Measurements from ENCODE around the gene MYO3B.

Gene MYO3B

DNA sequence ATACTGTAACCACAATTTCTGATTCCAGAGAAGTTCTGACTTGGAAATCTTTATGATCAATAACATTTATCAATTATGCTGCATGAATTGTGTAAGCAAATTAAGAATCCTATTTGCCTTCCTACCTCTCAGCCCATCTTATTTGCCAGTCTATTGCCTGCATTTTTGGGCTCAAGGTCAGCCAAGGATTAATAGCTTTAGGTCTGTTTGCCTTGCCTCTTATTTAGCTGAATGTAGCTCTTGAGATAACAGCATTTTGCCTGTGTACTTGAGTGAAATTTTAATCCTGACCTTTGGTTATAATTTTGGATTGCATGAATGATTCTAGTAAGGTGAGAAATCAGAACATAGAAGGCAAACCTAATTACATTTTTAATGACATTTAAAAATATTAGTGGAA is 51.2 kb downstream of the MYO3B start:
- no peak for DNase-seq (ENCODE audit: low read depth in 1 of 2, low spot score in 1 of 2)

DNA sequence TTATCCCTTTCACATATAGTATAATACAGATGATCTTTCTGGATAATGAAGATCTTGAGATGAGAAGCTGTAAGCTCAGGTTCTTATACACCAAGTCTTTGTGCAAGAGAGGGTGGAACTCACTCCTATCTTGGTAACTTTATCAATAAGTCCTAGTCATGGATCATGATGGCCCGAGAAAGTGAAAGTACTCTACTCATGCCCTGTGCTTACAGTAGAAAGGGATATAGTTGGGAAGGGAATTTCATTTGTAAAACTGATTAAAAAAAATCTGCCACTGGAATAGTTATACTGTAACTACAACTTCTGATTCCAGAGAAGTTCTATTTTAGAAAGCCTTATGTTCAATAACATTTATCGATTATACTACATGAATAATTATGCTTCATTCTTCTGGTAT is 51.8 kb downstream of the MYO3B start:
- no peak for DNase-seq (ENCODE audit: low read depth in 1 of 2, low spot score in 1 of 2)

DNA sequence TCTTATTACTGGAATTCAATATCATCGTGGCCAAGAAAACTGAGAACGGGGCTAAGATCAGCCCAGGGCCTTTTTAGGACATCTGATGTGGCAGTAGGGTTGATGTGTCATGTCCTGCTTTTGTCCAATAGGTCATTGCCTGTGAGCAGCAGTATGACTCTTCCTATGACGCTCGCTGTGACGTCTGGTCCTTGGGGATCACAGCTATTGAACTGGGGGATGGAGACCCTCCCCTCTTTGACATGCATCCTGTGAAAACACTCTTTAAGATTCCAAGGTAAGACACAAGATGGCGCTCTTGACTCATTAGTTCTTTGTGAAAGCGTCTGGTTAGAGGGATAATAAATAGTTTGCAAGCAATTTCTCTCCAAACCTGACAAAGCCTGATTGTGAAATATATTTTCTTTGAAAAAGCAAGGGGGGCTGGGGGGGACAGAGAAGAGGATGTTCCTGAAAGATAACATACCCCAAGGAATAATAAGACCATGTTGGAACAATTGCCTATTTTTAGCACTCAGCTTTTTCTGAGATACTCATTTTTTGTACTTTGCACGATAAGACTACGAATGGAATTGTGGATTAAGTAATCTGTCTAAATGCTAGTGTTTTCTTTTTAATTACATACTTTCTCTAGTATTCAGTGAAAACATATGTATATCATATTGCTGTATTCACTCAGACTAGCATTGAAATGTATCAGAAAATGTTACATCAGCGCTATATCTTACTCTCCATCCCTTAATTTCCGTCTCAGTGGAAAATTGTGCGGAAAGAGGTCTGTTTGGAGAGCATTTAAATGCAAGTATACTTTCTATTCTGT is 58.1 kb downstream of the MYO3B start:
- DNase-seq (ENCODE audit: low read depth in 1 of 2, low spot score in 1 of 2): no peak

DNA sequence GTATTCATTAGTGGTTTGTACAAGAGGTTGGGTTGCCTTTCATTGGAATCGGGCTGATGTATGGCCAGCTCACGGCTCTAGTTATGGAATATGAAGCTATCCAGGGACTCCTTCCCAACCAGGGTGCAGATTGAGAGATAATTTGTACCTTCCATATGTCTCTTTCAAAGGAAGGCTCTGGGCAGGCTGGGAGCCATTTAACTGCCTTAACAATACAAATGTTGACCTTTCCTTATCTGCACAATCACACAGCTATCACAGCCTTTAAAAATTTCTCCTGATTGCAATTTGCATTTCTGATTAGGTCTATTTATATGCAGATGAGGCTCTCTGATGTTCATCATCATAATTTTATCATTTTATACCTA is 58.7 kb downstream of the MYO3B start:
- no peak for DNase-seq (ENCODE audit: low read depth in 1 of 2, low spot score in 1 of 2)

DNA sequence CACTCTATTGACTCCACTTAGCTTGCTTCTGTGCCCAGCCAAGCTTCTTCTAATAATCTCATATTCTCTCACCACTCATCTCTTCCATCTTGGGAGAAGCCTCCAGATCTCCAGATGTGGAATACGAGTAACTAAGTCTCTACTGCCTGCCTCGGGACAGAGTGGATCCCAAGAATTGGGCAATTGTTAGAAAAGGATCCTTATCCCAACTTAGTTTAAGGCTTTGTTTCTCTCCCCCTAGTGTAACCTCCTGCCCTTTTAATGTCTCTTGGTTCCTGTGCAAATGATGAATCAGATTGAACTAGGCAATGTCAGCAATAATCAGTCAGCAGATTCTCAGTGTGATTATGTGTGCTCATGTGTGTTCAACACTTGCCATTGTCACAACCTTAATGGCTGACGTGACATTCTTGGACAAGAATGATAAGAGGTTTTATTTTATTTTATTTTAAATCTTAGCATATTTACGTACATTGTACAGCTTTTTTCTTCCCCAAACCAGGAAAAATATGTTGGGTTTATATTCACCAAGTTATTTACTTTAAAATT is 59.7 kb downstream of the MYO3B start:
- no peak for DNase-seq (ENCODE audit: low read depth in 1 of 2, low spot score in 1 of 2)

DNA sequence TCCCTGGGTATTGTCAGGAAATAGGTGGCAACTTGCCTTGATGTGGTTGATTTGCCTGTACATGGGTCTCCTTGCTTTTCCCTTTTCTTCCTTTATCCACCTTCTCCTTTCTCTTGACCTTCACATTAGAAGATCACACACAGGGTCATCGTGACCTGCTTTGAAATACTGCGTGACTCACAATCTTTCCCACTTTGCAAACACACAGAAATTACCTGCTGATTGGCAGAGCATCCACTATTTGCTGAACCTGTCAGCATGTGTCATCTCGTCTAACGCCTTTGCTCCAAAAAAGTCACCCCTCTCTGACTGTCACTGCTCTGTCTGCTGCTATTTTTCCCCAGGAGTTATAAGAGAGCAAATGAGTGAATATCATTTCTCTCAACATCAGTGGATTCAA is 60.8 kb downstream of the MYO3B start:
- no peak for DNase-seq (ENCODE audit: low read depth in 1 of 2, low spot score in 1 of 2)

DNA sequence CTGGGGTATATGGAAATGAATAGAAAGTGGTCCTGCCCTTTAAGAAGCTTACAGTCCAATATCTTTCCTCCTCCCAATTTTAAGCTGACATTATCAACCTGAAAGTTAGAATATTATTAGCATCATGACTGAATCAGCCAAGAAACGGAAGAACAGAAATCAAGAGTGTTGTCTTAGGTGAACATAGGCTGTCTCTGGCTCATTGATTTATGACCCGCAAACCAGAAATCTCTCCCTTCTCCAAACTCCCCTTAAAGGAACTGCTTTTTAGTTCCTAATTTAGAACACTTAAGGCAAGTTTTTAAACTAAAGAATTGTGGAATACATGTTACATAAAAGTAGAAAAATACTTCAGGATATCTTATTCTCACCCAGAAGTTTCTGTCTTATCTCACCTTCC is 62.7 kb downstream of the MYO3B start:
- no peak for DNase-seq (ENCODE audit: low read depth in 1 of 2, low spot score in 1 of 2)

DNA sequence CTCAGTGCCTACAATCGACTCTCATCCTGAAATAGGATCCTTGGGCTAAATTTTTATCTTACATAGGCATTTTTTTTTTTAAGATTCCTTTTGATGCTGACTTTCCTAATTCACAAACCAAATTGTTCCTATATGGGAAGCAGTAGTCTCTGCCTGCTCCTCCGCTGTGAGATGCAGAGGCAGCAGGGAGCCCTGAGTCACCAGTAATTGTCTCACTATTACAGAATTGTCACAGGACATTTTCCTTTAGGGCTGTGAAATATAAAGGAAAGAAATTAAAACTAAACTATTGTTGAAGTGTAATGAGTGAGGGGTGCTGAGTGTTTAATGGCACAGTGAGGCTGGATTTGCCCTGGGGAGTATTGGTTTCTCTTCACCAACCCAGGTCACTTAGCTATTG is 63.8 kb downstream of the MYO3B start:
- no peak for DNase-seq (ENCODE audit: low read depth in 1 of 2, low spot score in 1 of 2)

DNA sequence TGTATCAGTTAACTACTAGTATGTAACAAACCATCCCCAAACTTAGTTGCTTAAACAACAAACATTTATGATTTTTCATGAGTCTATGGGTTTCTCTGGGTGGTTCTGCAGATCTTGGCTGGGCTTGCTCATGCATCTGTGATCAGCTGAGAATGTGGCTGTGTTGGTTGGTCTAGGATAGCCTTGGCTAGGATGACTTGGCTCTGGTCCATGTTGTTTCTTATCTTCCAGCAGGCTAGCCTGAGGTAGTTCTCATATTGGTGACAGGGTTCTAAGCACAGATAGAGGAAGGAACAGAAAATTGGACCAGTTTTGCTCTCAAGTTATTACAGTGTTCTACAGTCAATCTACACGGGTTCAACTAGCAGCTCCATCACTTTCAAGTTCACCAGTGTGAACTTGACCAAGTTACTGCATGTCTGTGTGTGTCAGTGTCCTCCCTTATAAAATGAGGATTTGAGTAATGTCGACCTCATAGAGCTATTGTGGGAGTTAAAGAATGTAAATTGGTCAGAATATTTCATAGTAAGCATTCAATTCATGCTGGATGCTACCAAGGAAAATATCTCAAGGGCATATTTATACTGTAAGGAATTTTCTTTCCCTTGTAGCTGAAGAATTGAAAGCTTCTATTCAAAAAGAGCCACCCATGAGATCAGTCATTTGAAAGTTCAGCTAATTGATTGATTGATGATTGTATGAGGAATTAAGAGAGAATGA is 65.3 kb downstream of the MYO3B start:
- DNase-seq (ENCODE audit: low read depth in 1 of 2, low spot score in 1 of 2): no peak

DNA sequence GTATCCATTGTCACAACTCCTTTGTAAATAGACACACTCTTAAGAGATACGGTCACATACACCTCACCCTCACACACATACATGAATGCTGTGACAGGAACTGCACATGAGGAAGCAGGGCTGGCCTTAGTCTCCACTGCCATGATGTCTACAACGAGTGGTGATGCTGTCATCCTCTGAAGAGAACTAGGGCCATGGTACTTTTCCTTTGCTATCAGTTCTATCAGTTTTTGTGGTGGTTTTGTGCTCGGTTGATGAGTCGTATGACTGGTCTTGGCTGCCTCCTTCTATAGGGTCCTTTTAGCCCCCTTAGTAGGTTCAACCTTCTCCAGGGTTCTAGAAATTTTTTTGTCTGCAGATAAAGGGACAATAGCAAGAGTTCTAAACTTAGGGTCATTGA is 66.0 kb downstream of the MYO3B start:
- DNase-seq (ENCODE audit: low read depth in 1 of 2, low spot score in 1 of 2): no peak

DNA sequence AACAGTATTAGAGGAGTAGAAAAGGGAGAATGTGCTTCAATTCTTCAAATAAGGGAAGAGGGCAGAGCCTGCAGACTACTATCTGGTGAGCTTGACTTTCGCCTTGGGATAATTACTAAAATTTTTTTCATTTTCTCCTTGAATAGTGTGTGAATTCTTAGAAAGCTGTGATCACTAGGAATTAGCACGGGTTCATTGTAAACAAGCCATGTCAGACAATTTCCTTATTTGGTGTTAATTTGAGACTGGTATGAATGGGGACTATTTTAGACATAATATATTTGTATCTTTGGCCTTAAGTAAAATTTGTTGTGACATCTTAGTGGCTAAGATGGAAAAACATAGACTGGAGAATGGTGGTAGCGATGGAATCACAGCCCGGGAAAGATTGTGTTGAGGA is 66.6 kb downstream of the MYO3B start:
- DNase-seq (ENCODE audit: low read depth in 1 of 2, low spot score in 1 of 2): no peak

DNA sequence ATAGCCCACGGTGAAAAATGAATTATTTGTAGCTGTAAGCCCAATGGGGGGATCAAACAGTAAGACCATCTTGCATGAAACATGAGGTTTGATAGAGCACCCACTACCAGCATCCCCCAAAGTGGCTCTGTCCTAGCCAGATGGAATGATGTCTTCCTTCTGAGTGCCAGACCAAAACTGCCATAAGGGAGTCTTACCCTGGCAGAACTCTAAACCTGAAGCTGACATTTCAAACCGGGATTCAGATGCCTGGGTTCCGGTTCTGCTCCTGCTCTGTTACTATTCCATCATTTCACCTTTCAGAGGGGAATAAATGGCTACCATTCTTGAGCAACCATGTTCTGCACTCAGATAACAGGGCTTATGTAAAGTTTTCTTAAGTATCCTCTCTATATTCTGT is 67.4 kb downstream of the MYO3B start:
- DNase-seq (ENCODE audit: low read depth in 1 of 2, low spot score in 1 of 2): no peak

DNA sequence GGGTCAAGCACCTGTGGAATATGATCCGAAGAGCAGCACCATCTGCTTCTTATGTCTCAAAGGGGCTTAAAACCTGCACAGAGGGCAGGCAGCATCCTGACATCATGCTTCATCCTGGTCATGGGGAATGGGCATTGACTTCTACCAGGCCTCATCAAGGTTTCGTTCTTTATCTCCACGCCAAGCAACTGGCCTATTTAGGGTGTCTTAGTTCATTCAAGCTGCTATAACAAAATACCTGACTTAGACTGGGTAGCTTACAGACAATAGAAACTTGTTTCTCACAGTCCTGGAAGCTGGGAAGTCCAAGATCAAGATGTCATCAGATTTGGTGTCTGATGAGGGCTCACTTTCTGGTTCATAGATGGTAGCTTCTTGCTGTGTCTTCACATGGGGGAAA is 69.4 kb downstream of the MYO3B start:
- no peak for DNase-seq (ENCODE audit: low read depth in 1 of 2, low spot score in 1 of 2)

DNA sequence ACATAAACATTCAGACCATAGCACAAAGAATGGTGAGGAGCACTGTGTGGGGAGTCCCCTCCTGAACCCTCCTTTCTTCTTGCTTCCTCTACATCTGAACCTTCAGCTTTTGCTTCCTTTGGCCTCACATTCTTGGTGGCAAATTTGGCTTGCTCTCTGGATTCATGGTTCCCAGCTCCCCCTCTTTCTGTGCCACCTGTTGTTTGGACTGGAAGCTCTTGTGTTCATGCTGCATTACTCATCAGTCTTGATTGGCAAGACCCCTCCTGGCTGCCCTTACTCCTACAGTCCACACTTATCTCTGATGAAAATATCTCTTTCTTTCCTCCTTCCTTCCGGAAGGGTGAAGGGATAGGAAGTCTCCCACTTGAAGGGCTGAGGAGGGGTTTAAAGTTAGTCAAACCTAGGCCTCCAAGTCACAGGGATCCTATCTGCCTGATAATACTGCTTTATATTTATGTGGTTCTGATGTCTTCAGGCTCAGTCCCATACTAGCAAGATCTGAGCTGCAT is 70.0 kb downstream of the MYO3B start:
- DNase-seq (ENCODE audit: low read depth in 1 of 2, low spot score in 1 of 2): no peak

DNA sequence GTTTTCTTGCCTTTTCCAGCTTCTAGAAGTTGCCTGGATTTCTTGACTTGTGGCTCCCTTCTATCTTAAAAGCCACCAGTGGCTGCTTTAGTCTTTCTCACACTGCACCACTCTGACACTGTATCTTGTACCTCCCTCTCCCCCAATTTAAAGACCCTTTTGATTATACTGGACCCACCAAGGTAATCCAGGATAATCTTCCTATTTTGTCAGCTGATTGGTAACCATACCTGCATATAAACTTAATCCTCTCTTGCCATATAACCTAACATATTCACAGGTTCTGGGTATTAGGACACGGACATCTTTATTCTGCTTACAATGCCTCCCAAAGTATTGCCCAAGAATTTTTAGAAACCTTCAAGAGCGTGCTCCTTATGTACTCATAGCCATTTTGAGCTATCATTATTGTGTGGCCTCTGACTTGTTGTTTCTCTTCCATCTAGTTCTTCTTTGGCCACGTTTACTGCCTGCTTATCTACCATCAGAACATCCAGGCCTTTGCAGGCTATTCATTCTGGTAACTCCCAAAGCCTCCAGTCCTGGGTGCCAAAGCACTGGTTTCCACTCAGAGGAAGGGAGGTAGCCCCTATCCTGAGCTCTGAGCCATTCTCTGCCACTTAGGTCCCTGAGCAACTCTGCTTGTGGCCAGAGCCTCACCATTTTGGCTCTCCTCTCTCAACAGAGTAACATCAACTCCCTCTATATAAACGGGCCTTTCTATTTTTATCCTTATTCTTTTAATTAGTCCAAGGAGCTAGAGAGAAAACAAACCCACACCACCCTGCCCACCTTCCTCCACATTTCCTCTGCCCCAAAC is 70.8 kb downstream of the MYO3B start:
- no peak for DNase-seq (ENCODE audit: low read depth in 1 of 2, low spot score in 1 of 2)

DNA sequence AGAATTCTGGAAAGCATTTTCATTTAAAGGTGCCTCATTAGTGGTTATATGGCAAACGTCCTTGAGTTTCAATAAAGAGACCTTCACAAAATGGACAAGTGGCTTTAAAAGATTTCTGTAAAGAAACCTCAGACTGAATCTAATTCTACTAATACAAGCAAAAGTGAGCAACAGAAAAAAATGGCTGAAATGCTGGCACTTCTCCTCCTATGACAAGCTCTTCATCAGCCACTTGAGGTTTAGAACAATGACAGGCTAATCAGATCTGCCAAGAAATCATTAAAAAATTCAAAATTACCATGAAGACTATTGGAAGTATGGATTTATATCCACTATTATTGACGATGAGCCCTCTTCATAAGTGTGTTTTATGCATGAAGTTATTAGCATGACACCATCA is 71.8 kb downstream of the MYO3B start:
- DNase-seq (ENCODE audit: low read depth in 1 of 2, low spot score in 1 of 2): no peak

DNA sequence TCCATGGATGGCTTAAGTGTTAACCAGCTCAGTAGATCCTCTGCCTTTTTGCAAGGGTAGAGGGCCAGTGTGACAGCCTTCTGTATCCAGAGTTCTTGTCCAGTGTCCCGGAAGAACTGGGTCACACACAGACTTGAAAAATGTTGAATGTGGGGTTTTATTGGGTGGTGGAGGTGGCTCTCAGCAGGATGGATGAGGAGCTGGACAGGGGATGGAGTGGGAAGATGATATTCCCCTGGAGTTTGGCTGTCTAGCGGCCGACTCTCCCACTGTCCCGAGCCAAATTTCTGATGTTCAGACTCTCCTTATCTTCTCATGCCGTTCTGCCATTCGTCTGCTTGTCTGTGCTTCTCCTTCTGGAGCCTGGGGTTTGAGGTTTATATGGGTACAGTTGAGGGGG is 72.6 kb downstream of the MYO3B start:
- no peak for DNase-seq (ENCODE audit: low read depth in 1 of 2, low spot score in 1 of 2)

DNA sequence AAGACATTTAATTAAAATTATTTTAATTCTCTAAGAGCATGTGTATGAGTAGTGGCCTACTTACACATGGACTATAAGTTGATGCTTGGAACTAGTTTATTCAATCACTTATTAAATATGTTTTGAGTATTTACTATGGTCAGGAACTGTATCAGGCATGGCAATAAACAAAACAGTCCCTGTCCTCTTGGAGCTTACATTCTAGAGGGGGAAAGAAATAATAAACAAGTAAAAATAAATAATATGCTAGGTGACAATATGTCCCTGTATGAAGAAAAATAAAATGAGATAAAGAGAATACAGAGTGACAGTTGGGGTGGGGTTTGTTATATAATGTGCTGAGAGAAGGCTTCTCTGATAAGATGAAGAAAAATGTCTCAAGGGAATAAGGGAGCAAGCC is 74.5 kb downstream of the MYO3B start:
- DNase-seq (ENCODE audit: low read depth in 1 of 2, low spot score in 1 of 2): no peak

DNA sequence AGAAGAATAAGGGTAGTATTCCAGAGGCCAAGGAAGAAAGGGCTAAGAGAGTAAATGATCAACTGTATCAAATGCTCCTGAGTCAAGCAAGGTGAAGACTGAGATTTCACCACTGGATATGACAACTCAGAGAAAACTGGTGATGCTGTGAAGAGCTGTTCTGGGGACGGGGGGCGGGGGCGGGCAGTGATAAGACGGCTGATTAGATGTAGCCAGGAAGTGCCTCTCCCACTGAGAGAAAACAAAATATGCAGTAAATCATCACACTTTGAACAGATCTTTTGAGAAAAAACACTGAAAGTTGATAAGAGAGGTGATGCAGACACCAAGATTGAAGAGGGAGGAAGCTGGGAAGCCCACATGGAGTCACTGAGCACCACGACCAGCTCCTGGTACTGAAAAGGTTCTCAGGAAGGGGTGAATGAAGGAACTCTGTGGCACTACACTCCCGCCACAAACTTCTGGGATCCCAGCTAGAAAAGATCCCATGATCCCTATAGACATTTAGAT is 75.8 kb downstream of the MYO3B start:
- no peak for DNase-seq (ENCODE audit: low read depth in 1 of 2, low spot score in 1 of 2)

DNA sequence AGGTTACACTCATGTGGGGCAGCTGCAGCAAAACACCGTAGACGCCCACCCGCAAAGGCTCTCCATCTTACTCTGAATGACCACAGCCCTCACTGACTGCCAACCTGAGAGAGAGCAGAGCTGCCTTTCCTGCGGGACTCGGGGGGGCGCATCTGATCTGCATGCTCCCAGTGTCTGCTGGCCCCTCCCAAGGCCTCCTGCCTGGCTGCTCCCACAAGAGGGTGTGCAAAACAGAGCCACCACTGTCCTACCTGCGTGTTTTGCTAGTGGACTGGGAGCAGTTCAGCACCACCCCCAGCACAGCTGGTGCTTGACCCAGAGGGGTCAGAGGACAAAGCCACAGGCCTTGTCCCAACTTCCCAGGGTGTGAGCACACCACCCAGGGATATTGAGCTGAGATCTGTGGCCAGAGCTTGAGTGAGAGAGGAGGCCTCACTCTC is 76.4 kb downstream of the MYO3B start:
- DNase-seq (ENCODE audit: low read depth in 1 of 2, low spot score in 1 of 2): no peak

DNA sequence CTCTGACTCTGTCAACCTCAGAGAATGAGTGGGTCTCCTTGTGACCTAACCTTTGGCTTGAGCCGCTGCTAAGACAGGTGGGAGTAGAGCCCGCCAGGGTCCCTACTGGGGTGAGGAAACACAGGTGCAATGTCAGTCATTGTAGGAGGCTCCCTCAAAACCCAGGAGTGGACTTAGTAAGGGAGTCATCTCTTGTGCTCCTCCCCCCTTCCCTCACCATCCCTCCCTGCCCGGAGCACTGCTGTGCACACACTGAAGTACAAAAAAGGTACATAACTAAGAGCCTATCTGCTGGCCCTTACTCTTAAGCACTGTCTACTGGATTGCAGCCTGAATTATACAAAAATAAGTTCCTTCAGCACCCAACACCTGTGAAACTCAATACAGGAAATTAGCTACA is 77.2 kb downstream of the MYO3B start:
- no peak for DNase-seq (ENCODE audit: low read depth in 1 of 2, low spot score in 1 of 2)

Measured in stimulated activated CD4-positive, alpha-beta T cell treated with anti-CD3 and anti-CD28 coated beads, Interleukin-15, amount 100 ng/mL, for 1 hour (primary cell).